Endothelial cell of hepatic sinusoid (primary cell): ENCODE results near the gene PSMB7.

ENCODE experiments used
- in situ Hi-C: cut with HindIII; loops from 2 replicates; pipeline ENCODE4 v1.10.0; 2017; ENCODE audit warnings: low sequenced_read_pairs

PSMB7 gene

DNA sequence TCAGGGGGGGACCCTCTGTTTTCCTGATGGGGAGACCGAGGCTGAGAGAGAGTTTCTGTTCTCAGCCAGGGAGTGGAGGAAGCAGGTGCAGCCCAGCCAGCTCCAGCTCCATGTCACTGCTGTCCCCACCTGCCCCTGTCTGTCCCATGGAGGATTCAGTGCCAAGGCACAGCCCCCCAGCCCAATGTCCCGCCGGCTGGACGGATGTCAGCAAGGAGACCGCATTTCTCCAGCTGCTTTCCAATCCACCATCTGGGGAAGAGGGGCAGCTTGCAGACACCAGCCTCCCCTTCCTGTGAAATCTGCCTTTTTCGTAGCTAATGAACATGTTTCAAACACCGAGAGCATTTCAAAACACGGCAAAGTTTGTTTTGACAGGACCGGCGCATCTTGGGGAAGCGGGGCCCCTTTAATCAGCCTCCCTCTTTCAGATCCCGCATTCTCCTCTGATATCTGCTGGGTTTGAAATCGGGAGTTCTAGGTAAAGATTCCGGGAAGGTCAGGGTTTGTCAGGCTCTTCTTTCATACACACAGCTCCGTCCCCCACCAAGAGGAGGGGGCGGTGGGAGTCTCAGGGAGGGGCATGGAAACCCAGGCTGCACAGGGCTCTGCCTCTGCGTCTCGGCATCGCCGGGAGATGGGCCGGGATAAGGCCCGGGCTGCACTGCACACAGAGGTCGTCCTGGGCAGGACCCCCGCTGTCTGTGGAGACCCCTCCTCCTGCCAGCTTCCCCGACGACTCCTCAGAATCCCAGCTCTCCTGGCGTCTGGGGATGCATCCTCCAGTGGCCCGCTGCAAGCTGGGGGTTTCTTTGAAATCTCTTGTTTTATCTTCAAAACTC, 82.7 kb downstream of the PSMB7 start:
- in situ Hi-C loops = no loop called here

DNA sequence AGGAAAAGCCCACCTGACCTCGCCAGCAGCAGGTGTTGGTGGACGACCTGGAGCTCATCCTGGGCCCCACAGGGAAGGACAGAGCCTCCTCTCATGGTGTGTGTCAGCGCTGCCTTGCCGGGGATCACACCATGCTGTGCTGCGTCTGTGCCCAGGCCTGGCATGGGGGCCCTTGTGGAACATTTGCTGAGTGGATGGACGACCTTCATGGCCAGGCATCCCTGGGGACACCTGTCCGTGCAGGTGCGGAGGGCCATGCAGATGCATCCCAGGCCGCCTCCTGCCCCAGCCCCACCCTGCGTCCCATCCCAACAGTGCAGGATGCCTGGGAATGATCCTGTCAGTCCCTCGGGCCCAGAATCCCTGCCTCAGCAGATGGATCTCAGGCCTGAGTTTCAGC, 83.7 kb downstream of the PSMB7 start:
- in situ Hi-C loops = no loop called here

DNA sequence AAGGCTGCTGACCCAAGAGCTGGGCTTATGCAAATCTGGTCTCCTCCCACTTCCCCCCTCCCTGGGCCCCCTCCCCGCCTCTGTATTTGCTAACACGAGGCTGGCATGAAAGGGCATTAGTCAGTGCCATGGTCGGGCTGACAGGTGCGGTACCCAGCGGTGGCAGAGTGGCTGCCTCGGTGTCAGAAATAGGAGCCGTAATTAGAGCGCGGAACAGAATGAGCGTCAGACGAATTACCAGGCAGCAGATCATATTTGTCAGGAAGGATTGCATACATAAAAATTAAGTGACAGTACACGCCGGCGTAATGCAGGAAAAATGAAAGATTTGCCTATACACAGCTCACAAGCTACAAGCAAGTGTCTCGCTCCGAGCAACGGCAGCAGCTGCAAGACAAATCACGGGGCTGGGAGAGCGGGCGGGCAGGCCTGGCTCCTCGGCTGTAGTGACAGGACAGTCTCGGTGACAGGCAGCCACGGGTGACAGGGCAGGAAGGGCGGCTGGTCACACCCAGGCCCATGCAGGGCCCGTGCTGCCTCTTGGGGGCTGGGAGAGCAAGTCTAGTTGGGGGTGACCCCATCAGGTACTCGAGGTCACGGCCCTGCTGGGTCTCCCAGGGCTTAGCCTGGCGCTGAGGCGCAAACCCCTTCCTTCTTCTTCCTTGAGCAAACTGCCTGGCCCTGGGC, 85.1 kb downstream of the PSMB7 start:
- in situ Hi-C loops = no loop called here

DNA sequence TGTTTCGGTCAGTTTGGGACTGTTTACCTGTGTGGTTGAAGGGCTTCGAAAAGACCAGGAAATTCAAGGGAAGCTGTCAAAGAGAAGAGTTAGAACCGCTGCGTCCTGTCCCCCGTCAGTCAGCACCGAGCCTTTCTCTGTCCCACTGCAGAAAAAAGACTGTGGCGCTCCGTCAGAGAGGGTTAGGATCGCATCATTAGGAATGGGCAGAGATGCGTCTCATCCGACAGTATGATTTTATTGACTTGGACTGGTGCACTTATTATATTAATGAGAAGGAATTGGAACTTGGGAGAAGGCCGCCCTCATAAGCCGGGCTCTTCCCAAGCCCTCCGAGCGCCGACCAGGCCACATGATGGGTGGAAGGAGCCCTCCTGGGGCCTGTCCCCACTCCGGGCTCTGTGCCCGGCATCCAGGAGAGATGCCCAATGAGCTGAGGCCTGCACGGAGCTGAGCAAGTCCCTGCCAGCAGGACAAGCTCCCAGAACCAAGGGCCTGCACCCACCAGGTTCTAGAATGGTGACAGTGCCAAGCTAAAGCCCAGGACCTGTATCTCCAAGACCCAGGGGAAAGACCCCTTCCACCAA, 85.9 kb downstream of the PSMB7 start:
- in situ Hi-C loops = no loop called here

DNA sequence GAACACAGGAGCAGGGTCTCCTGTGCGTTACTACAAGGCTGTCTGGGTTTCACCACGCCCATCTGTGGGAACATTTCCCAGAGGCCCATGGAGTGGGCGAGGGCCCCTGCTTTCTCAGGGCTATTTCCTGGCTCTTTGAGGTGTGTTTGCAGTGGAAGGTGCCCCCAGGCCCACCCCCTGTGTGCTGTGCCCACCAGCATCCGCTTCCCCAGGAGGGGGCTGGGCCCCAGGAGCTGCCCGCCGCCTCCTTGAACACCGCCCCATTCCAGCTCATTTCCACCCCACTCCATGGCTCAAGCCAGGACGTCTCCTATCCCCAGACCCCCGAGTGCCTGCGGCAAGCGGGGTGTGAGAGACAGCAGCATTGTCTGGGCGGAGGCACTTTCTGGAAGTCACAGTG, 87.0 kb downstream of the PSMB7 start:
- in situ Hi-C loops = no loop called here

DNA sequence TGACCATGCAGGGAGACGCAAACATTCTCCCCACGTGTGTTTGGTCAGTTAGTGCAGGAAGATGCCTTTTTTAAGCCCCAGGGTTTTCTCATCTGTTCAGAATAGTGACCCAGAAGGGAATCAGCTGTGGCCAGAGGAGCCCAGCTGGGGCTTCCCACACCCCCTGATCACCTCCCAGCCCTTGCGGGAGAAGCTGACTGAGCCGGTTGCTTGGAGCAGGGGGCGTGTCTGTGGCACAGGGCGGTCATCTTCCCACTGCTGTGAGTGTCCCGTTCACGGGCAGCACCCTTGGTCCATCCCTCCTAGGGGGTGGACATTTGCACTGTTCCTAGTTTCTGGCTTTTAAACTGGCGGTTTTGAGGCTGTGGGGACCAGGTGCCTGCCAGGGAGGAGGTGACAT, 87.8 kb downstream of the PSMB7 start:
- in situ Hi-C loops = no loop called here

DNA sequence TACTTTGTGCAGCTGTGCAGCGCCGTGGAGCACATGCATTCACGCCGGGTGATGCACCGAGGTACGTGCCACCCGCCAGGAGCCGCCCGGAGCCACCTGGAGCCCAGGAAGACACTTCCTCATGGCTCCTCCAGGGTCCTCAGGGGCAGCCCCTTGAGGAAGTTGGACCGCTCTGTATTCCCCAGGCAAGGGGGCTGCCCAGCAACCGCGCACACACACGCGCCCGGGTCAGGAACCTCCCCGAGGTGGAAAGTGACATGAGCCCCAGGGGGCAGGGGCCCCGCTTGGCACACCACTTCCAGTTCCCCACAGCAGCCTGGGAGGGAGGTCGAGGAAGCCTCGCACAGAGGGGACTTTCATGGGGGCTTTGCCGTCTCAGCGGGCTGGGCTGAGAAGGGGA, 88.9 kb downstream of the PSMB7 start:
- in situ Hi-C loops = no loop called here

DNA sequence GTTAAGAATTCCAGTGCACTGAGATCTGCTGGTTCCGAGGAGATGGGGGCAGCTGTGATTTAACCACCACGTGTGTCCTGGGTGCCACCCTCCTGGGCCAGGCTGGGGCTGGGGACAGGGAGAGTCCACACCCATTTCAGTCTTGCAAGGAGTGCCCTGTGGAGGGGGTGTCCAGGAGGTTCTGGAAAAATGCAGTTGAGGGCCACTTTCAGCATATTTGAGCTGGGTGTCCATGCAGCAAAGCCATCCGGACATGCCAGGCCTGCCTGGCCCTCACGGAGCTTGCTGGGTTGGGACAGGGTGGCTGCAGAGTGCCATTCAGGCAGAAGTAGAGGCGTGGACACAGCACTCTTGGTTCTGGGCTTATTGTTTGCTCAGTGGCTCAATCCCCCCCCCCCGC, 89.4 kb downstream of the PSMB7 start:
- in situ Hi-C loops = no loop called here

DNA sequence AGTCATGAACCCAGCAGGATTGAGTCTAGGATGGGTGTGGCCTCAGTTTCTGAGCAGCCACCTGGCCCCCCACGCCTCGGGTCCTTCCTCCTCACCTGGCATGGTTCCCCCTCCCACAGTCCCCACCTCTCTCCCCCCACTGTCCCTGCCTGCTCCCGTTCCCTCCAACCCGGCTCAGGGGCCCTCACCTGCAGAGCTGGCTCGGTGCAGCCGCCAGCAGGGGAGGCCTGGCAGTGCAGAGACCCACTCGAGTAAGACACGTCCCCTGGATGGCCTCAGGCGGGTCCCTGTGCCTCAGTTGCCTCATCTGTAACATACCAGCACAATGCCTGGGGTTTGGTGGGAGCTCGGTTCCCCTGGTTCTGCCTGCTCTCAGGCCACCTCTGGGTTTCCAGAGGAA, 91.3 kb downstream of the PSMB7 start:
- in situ Hi-C loops = no loop called here

DNA sequence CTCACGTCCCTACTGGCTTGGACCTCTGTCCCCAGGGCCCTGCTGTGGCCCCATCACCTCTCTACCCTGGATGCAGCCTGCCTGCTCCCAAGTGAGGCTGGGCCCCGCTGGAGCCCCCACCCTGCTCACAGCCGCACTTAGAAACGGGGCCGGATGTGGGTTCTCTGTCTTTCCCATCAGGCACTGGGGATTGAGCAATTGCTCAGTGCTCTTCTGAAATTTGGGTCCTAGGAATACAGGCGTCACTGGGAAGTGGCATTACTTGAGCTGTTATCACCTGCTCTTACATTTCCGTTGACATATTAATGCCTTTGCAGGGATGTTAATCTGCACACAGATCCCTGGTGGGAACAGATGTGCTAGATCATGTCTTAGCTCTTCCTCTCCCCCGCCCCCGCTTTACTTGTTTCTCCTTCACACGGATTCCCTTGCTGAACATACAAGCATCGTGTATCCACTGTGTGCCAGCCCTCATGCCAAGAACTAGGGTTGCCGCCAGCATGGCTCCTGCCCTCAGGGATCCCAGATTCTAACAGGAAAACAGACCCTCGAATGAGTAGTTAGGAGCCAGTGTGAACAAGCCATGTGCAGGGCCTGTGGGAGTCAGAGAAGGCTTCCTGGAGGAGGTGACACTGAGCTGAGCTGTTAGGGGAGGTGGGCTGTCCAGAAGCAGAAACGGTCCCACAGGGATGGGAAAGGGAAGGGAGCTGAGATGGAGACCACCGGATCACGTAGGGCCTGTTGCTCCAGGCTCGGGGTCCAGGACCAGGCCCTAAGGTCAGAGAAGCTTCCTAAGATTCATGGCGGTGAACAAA, 92.4 kb downstream of the PSMB7 start:
- in situ Hi-C loops = no loop called here

DNA sequence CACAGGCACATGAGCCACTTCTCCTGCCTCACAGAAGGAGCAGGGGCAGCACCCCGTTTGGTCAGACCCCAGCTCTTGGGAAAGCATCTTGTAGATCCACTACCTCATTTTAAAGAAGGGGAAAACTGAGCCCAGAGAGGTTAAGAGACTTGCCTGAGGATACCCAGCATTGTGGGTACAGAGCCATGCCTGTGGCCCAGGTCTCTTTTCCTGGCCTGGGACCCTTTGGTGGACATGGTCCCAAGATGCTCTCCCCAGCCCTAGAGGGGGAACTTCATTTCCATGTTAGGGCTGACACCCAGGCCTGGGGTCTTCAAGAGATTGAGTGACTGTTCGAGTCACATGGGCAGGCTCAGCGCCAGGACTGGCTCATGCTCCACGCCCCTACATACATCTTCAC, 93.3 kb downstream of the PSMB7 start:
- in situ Hi-C loops = no loop called here

DNA sequence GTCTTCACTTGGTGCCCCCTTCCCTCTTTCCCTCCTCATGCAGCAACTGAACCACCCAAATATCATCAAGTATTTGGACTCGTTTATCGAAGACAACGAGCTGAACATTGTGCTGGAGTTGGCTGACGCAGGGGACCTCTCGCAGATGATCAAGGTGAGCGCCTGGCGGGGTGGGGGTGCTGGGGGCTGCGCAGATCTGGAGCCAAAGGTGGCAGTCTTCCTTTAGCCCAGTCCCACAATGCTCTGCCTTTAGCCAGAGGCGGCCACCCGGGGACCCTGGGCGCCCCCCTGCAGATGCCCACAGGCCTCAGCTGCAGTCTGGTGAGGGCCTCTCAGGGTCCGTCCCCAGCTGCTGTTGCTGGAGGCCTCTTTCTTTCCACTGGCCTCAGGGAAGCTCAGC, 93.8 kb downstream of the PSMB7 start:
- in situ Hi-C loops = no loop called here

DNA sequence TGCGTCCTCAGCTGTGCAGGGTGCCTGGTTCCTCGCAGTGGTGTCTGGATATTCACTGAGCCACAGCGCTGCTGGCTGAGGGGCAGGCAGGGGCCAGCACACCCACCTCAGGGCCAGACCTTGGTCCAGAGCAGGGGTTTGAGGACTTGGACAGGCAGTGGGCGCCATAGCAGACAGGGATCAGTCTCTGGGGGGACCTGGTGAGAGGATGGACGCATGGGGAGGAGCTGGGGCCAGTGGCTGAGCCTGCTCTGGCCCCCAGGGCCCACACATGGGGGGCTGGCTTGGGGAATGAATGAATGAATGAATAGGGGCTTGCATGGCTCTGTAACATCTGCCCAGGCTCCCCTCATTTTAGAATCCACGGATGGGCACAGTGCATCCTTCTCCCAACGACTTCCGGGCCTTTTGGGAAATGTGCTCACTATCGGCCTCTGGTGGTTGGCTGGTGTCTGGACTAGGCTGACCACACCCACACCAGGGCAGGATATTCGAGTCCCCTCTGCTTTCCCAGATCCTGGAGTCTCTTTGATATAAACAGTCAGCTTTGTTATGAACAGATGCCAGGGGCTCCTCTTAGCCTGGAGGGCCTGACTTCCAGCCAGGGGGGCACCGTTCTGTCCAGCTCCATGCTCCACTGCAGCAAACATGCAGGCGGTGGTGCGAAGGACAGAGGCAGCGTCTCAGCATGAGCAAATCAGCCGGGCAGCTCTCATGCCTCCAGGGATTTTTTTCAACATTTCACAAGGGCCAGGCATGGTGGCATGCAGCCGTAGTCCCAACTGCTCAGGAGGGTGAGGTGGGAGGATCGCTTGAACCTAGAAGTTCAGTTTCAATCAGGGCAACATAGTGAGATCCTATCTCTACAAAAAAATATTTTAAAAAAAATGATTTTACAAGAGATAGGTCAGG, 94.9 kb downstream of the PSMB7 start:
- in situ Hi-C loops = no loop called here

DNA sequence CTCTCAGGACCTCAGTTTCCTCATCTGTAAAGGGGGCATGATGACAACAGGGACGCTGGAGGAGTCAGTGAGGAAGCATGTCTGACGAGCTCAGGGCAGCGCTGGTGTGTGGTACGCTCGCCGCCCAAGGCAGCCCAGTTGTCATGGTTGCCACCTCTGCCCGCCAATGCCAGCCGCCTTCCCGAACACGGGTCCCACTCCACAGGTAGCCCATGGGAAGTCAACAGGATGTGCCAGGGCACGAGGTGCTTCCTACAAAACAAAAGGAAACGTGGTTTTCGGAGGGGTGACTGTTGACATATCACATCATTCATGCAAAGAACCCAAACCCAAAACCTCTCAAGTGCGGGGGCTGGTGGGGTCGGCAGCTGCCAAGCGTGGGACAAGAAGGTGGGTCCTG, 99.4 kb downstream of the PSMB7 start:
- in situ Hi-C loops = no loop called here

DNA sequence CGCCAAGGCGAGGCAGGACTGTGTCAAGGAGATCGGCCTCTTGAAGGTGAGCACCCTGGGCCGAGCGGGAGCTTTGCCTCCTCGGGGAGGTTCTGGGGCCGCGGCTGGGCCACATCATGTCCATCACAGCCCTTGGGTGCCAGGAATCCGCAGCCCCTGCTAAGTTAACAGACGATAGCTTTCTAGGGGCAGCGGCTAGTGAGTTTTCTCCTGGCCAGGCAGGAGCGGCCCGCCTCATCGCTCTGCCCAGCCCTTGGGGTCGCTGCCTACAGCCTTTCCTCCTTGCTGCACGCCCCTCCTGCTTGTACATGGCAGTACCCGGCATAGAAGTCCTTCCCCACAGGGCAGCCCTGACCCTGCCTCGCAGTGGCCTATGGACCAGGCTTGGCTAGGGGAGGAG, 101.3 kb downstream of the PSMB7 start:
- in situ Hi-C loops = no loop called here

DNA sequence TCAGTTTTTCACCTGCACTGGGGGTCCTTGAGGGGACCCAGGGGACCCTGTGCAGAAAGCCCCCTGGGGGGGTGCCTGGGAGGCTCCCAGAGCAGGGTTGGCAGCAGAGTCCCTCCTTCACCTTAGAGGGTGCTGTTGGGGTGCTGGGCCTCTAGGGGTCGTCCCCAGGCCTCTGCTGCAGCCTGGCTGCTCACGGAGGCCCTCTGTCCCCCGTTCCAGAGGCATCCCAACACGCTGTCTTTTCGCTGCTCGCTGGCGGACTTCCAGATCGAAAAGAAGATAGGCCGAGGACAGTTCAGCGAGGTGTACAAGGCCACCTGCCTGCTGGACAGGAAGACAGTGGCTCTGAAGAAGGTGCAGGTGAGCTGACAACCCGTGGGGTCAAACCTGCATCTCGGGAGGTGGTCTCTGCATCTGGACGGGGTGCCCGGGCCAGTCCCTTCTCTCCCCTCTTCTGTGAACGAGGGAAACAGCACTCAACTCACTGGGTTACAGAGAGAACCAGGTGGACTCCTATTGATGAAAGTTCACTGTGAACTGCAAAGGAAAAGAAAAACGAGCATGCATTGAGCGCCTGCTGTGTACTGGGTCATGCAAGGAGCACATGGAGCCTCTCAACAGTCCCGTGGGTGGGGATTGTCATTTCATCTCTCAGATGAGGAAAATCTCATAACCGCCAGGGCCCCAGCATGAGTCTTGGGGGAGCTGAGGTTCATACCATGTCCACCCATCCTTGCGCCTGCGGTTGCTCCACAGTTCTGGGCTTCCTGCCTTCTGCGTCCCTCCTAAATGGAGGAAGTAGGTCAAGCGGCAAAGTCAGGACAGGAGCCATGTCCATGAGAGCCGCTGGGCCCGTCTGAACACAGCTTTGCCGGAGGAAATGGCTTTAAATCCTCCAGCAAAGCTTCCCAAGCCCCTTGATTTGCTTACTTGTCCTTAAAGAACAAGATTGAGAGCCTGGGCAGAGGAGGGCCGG, 102.7 kb downstream of the PSMB7 start:
- in situ Hi-C loops = no loop called here

DNA sequence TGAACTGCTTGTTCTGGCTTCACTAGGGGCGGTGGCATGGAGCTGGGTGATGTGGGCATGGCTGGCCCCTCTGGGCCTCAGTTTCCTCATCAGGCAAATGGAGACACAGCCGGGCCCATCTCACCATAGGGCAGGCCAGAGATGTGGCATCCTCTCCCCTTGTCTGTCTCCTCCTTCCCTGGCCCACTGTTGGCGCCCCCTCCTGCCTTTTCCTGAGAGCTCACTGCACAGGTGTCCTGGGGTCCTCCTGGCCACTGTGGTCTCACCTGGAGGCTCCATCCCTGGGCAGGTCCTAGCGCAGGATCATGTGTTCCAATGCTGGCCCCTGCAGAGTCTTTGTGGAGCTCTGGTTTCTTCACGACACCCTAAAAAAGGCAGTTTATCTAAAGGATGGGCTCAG, 104.0 kb downstream of the PSMB7 start:
- in situ Hi-C loops = no loop called here

DNA sequence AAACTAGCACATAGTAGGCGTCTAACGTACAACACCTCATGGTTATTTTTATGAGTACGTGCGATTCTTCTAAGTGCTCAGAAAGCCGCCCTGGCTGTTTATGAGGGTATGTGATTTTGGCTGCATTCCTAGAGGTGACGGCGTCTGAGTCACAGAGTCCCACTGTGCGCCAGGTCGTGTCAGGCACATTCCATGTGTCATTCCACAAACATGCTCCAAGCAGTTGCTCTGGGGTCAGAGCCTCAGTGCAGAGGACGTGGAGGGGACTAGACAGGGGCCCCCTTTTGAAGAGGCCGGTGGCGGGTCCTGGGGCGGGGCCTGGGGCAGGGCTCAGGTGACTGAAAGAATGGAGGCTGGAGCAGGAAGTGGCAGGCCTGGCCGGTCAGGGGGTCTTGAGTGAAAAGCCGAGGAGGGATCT, 105.6 kb downstream of the PSMB7 start:
- in situ Hi-C loops = no loop called here
